Liver (tissue), 9 donors: ENCODE measurements around the gene MMD. TPM values are rescaled to one million over a fixed set of nuclear protein-coding genes. Genes with fewer than 3 reads are reported as not detected.

Source experiments
- DNase-seq: peaks from one replicate; pipeline ENCODE4 v3.0.0-alpha.2; 2017; ENCODE audit warnings: low spot score
- H3K27ac ChIP-seq, 2 donors: one replicate each; pipeline ENCODE4 v1.7.0; 2013; ENCODE audit warnings: inconsistent platforms in 2 of 2, low read length in 2 of 2, control low read depth in 1 of 2, low read depth in 1 of 2, mild to moderate bottlenecking in 1 of 2
- H3K27me3 ChIP-seq, 4 donors: one replicate each; pipeline versions ENCODE4 v1.6.1 to v1.7.0; 2013; ENCODE audit warnings: low read length in 3 of 4, inconsistent platforms in 1 of 4, mild to moderate bottlenecking in 1 of 4, moderate library complexity in 1 of 4; ENCODE audit not compliant: control insufficient read depth in 4 of 4, insufficient read depth in 4 of 4
- H3K36me3 ChIP-seq, 4 donors: one replicate each; pipeline versions ENCODE4 v1.6.1 to v1.7.0; 2013; ENCODE audit warnings: low read length in 3 of 4, mild to moderate bottlenecking in 3 of 4, low read depth in 1 of 4, moderate library complexity in 1 of 4; ENCODE audit not compliant: control insufficient read depth in 4 of 4, insufficient read depth in 3 of 4
- H3K4me1 ChIP-seq, 4 donors: one replicate each; pipeline versions ENCODE4 v1.6.1 to v1.7.0; 2013; ENCODE audit warnings: low read length in 3 of 4, mild to moderate bottlenecking in 3 of 4, moderate library complexity in 1 of 4; ENCODE audit not compliant: control insufficient read depth in 4 of 4, insufficient read depth in 4 of 4
- H3K4me3 ChIP-seq, 3 donors: one replicate each; pipeline versions ENCODE4 v1.6.1 to v1.7.0; 2013; ENCODE audit warnings: low read length in 3 of 3, control low read depth in 1 of 3, low read depth in 1 of 3, mild to moderate bottlenecking in 1 of 3
- H3K9ac ChIP-seq, 2 donors: one replicate each; pipeline ENCODE4 v1.7.0; 2013; ENCODE audit warnings: low read length in 2 of 2, mild to moderate bottlenecking in 2 of 2, moderate library complexity in 2 of 2, control low read depth in 1 of 2, low read depth in 1 of 2
- H3K9me3 ChIP-seq, 4 donors: one replicate each; pipeline versions ENCODE4 v1.6.1 to v1.7.0; 2013; ENCODE audit warnings: low read length in 3 of 4; ENCODE audit not compliant: control insufficient read depth in 4 of 4
- EGR1 ChIP-seq, 2 donors: IDR thresholded peaks; 2 replicates each; pipeline ENCODE4 v1.6.1; 2016 to 2018; ENCODE audit warnings: antibody characterized with exemption in 2 of 2, low read depth in 2 of 2
- FOXA1 ChIP-seq: IDR thresholded peaks from 2 replicates; pipeline ENCODE4 v1.6.1; 2016; ENCODE audit warnings: antibody characterized with exemption
- FOXA2 ChIP-seq: IDR thresholded peaks from 2 replicates; pipeline ENCODE4 v1.6.1; 2016; ENCODE audit warnings: antibody characterized with exemption
- GABPA ChIP-seq, 2 donors: IDR thresholded peaks in 1 of 2; conservative IDR thresholded peaks in 1 of 2; 2 replicates each; pipeline ENCODE4 v1.6.1; 2016; ENCODE audit warnings: antibody characterized with exemption in 2 of 2, mild to moderate bottlenecking in 1 of 2, moderate library complexity in 1 of 2
- HNF4A ChIP-seq, 2 donors: conservative IDR thresholded peaks; 2 replicates each; pipeline ENCODE4 v1.6.1; 2016; ENCODE audit warnings: antibody characterized with exemption in 2 of 2, mild to moderate bottlenecking in 2 of 2
- HNF4G ChIP-seq: IDR thresholded peaks from 2 replicates; pipeline ENCODE4 v1.6.1; 2016; ENCODE audit warnings: antibody characterized with exemption
- JUND ChIP-seq, 2 donors: IDR thresholded peaks; 2 replicates each; pipeline ENCODE4 v1.6.1; 2016; ENCODE audit warnings: antibody characterized with exemption in 2 of 2
- NR2F2 ChIP-seq: IDR thresholded peaks from 2 replicates; pipeline ENCODE4 v1.6.1; 2016; ENCODE audit warnings: antibody characterized with exemption
- RAD21 ChIP-seq, 2 donors: IDR thresholded peaks; 2 replicates each; pipeline ENCODE4 v1.6.1; 2016; ENCODE audit warnings: antibody characterized with exemption in 2 of 2, mild to moderate bottlenecking in 2 of 2
- RXRA ChIP-seq, 2 donors: IDR thresholded peaks; 2 replicates each; pipeline ENCODE4 v1.6.1; 2017 to 2018; ENCODE audit warnings: antibody characterized with exemption in 2 of 2, mild to moderate bottlenecking in 1 of 2
- SP1 ChIP-seq: IDR thresholded peaks from 2 replicates; pipeline ENCODE4 v1.6.1; 2018; ENCODE audit warnings: antibody characterized with exemption, mild to moderate bottlenecking
- TAF1 ChIP-seq: conservative IDR thresholded peaks from 2 replicates; pipeline ENCODE4 v1.6.1; 2016; ENCODE audit warnings: antibody characterized with exemption, mild to moderate bottlenecking
- YY1 ChIP-seq: IDR thresholded peaks from 2 replicates; pipeline ENCODE4 v1.6.1; 2016; ENCODE audit warnings: antibody characterized with exemption, mild to moderate bottlenecking
- WGBS: extraction: QIAGEN DNeasy Blood & Tissue Kit; methylation state at CpG from one replicate; pipeline ENCODE4 v1.1.7; 2013; 5-methylcytosine and 5-hydroxymethylcytosine counted together
- polyA plus RNA-seq, 2 donors: library from polyadenylated mRNA; stranded (reverse) in 1 of 2; unstranded in 1 of 2; fragments of 200-250 nt in 1 of 2; fragments of >200 nt in 1 of 2; fragmentation: Nextera tagmentation in 1 of 2; extraction: Ambion mirVana in 1 of 2; gene quantifications; one replicate each; pipeline versions ENCODE4 v1.2.1 to v1.2.3, GENCODE V29; 2013 to 2015
- total RNA-seq, 2 donors: library from RNA; depleted of rRNA; stranded (reverse); fragments of >200 nt; gene quantifications; one replicate each; pipeline ENCODE4 v1.2.3, GENCODE V29; 2014
- TF ChIP-seq, protein P1 (sequence below): IDR thresholded peaks from 2 replicates; pipeline ENCODE4 v1.6.1; 2016; ENCODE audit warnings: antibody characterized with exemption, mild to moderate bottlenecking
- TF ChIP-seq, protein P2 (sequence below): IDR thresholded peaks from 2 replicates; pipeline ENCODE4 v1.6.1; 2016; ENCODE audit warnings: antibody characterized with exemption
- TF ChIP-seq, protein P3 (sequence below): IDR thresholded peaks from 2 replicates; pipeline ENCODE4 v1.6.1; 2016; ENCODE audit warnings: antibody characterized with exemption
- TF ChIP-seq, protein P4 (sequence below): IDR thresholded peaks from 2 replicates; pipeline ENCODE4 v1.6.1; 2016; ENCODE audit warnings: antibody characterized with exemption
- TF ChIP-seq, protein P5 (sequence below): fragments of 150-350 bp; IDR thresholded peaks from 2 replicates; pipeline ENCODE4 v1.5.1; 2017; ENCODE audit warnings: improper control_type of control experiment, low read depth, low read length; ENCODE audit not compliant: missing input control
- donor health status: healthy.
- donor health status: healthy.
- donor health status: healthy.
- donor health status: healthy.
- donor health status: healthy.

The MMD gene
- total and polyA plus RNA-seq, 4 donors, result 4.9 to 18.7 (median 11.4) TPM

DNA sequence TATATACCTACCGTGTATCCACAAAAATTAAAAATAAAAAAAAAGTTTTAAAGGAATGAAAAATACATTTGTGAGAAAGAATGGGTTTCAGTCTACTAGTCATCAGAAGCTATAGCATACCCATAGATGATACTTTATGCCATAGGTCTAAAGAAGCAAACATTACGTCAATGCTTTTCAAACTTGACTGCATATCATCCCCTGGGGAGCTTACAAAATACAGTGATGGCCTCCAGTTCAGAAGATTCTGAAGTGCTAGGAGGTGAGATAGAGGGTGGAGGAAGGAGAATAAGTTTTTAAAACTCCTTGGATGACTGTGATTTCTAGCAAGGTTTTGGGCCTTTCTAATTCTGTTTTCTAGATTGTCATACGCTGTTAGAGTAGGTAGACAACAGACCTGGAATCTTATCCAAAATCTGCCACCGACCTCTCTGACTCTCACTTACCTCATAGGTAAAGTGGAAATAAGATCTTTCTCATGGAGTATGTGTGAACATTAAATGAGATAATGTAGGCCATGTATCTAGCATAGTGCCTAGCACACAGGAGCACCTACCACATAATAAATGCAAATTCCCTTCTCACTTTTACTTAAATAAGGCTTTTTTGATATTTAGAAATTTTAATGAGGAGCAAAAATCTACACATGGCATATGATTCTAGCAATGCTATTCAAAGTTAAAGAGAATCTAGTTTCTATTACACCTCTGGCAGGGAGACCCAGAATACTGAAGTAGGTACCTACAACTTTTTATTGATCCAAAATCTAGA is 12.4 kb downstream of the MMD start:
- no peak for TF ChIP-seq TAF1
- TF ChIP-seq, protein P1, sequence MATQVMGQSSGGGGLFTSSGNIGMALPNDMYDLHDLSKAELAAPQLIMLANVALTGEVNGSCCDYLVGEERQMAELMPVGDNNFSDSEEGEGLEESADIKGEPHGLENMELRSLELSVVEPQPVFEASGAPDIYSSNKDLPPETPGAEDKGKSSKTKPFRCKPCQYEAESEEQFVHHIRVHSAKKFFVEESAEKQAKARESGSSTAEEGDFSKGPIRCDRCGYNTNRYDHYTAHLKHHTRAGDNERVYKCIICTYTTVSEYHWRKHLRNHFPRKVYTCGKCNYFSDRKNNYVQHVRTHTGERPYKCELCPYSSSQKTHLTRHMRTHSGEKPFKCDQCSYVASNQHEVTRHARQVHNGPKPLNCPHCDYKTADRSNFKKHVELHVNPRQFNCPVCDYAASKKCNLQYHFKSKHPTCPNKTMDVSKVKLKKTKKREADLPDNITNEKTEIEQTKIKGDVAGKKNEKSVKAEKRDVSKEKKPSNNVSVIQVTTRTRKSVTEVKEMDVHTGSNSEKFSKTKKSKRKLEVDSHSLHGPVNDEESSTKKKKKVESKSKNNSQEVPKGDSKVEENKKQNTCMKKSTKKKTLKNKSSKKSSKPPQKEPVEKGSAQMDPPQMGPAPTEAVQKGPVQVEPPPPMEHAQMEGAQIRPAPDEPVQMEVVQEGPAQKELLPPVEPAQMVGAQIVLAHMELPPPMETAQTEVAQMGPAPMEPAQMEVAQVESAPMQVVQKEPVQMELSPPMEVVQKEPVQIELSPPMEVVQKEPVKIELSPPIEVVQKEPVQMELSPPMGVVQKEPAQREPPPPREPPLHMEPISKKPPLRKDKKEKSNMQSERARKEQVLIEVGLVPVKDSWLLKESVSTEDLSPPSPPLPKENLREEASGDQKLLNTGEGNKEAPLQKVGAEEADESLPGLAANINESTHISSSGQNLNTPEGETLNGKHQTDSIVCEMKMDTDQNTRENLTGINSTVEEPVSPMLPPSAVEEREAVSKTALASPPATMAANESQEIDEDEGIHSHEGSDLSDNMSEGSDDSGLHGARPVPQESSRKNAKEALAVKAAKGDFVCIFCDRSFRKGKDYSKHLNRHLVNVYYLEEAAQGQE, result no peak
- TF ChIP-seq FOXA2, result no peak
- TF ChIP-seq, protein P2, sequence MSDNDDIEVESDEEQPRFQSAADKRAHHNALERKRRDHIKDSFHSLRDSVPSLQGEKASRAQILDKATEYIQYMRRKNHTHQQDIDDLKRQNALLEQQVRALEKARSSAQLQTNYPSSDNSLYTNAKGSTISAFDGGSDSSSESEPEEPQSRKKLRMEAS, result no peak
- no peak for TF ChIP-seq RAD21 (IDR thresholded peaks at IDR 0.05)
- no peak for TF ChIP-seq GABPA (IDR thresholded peaks at IDR 0.05 in 1 of 2, conservative IDR thresholded peaks at IDR 0.05 in 1 of 2)
- TF ChIP-seq SP1, result no peak
- no peak for TF ChIP-seq EGR1 (IDR thresholded peaks at IDR 0.05; ENCODE audit: low read depth in 2 of 2)
- TF ChIP-seq, protein P3, sequence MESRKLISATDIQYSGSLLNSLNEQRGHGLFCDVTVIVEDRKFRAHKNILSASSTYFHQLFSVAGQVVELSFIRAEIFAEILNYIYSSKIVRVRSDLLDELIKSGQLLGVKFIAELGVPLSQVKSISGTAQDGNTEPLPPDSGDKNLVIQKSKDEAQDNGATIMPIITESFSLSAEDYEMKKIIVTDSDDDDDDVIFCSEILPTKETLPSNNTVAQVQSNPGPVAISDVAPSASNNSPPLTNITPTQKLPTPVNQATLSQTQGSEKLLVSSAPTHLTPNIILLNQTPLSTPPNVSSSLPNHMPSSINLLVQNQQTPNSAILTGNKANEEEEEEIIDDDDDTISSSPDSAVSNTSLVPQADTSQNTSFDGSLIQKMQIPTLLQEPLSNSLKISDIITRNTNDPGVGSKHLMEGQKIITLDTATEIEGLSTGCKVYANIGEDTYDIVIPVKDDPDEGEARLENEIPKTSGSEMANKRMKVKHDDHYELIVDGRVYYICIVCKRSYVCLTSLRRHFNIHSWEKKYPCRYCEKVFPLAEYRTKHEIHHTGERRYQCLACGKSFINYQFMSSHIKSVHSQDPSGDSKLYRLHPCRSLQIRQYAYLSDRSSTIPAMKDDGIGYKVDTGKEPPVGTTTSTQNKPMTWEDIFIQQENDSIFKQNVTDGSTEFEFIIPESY, result no peak
- TF ChIP-seq HNF4G, result no peak
- TF ChIP-seq YY1, result no peak
- no peaks in the 10 kb centered on the region for H3K9me3 ChIP-seq
- no peak for DNase-seq
- peaks cover 2 to 24% (median 15%) of the 10 kb centered on the region in 4 donors for H3K36me3 ChIP-seq
- H3K27ac ChIP-seq, result no peak overlapping the region
- no peak overlapping the region for H3K4me3 ChIP-seq
- WGBS, result 98% methylated on average over 4 of the region's 4 CpGs
- H3K27me3 ChIP-seq, result no peaks in the 10 kb centered on the region
- H3K4me1 ChIP-seq, result peaks cover 4 to 27% (median 16%) of the 10 kb centered on the region in 4 donors
- no peak overlapping the region for H3K9ac ChIP-seq

DNA sequence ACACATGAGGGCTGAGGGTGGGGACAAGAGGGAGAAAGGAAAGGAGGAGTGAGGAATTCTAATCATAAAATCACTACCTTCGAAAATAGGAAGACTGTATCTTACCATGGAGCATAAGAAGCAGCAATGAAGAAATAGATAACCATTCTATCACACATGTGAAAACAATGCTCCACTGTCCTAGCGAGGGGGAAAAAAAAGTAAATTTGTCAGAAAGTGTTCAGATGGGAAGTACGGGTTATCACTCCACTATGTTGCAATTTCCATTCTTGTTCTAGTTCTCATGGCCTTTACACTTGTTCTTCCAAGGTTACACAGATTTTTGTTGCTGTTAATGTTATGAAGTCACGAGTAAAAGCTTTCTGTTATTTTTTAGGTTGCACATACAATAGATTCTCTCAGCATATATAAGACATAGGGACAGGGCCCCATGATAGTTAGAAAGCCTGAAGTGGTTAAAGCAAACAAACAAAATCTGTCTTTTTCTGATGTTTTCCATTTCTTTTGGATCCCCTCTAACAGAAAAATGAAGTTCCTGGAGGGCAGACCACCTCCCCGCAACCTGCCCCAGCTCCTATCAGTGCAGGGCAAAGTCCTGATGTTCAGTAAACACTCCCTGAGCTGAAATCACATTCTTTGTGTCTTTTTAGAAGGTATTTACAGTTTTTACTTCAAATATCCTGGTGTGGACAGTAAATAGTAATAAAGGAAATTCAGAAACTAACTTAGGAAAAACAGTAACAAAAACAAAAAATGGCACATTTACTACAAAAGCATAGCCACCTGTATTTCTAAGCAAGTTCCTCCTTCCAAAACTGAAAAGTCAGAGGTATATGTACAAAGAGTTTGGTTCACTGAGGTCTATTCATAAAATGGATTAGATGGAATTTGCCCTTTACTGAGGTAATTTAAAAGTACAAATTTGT is 13.7 kb downstream of the MMD start:
- no peak for DNase-seq
- Histone ChIP-seq H3K4me3 (no peak overlapping the region), H3K27me3 (no peaks in the 10 kb centered on the region), H3K36me3 (peaks cover 0 to 15% (median 11%) of the 10 kb centered on the region in 4 donors), H3K4me1 (peaks cover 4 to 27% (median 16%) of the 10 kb centered on the region in 4 donors), H3K9me3 (no peaks in the 10 kb centered on the region), H3K9ac (peak overlapping the region; percentile 34 to 37), H3K27ac (peak overlapping the region; percentile 54 to 66)
- 31% methylated on average over 5 of the region's 5 CpGs for WGBS
- TF ChIP-seq NR2F2 (peak; percentile 44), RAD21 (IDR thresholded peaks at IDR 0.05) (peak in 1 of 2 donors; percentile 15), GABPA (IDR thresholded peaks at IDR 0.05 in 1 of 2, conservative IDR thresholded peaks at IDR 0.05 in 1 of 2) (no peak), JUND (IDR thresholded peaks at IDR 0.05) (peak in 1 of 2 donors; percentile 9), HNF4A (conservative IDR thresholded peaks at IDR 0.05) (peak; percentile 76 to 80), FOXA1 (peak; percentile 18), HNF4G (peak; percentile 34), SP1 (peak; percentile 39), FOXA2 (peak; percentile 5), RXRA (IDR thresholded peaks at IDR 0.05) (peak in 1 of 2 donors; percentile 35)
- TF ChIP-seq, protein P4, sequence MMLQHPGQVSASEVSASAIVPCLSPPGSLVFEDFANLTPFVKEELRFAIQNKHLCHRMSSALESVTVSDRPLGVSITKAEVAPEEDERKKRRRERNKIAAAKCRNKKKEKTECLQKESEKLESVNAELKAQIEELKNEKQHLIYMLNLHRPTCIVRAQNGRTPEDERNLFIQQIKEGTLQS, result no peak
- TF ChIP-seq, protein P5, sequence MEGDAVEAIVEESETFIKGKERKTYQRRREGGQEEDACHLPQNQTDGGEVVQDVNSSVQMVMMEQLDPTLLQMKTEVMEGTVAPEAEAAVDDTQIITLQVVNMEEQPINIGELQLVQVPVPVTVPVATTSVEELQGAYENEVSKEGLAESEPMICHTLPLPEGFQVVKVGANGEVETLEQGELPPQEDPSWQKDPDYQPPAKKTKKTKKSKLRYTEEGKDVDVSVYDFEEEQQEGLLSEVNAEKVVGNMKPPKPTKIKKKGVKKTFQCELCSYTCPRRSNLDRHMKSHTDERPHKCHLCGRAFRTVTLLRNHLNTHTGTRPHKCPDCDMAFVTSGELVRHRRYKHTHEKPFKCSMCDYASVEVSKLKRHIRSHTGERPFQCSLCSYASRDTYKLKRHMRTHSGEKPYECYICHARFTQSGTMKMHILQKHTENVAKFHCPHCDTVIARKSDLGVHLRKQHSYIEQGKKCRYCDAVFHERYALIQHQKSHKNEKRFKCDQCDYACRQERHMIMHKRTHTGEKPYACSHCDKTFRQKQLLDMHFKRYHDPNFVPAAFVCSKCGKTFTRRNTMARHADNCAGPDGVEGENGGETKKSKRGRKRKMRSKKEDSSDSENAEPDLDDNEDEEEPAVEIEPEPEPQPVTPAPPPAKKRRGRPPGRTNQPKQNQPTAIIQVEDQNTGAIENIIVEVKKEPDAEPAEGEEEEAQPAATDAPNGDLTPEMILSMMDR, result no peak
- TF ChIP-seq, protein P1, result peak; percentile 28
